SU-DHL-6 (cell line): Measurements from ENCODE around the gene ADGRG1.

ENCODE experiments used
- H2AFZ ChIP-seq: fragments of 200-600 bp; sonication (generic); 2 replicates; pipeline ENCODE4 v1.6.1; 2014; ENCODE audit warnings: low read depth, mild to moderate bottlenecking, moderate library complexity, mixed read lengths, antibody characterized with exemption, low read length; ENCODE audit not compliant: severe bottlenecking
- H3F3A ChIP-seq: fragments of 200-600 bp; shearing (Covaris generic); 2 replicates; pipeline ENCODE4 v1.6.0; 2016; ENCODE audit warnings: antibody characterized with exemption, mild to moderate bottlenecking; ENCODE audit not compliant: insufficient read depth
- H3K27ac ChIP-seq: fragments of 200-600 bp; sonication (generic); 2 replicates; pipeline ENCODE4 v1.5.1; 2016; ENCODE audit warnings: low read depth, mild to moderate bottlenecking, low read length, moderate library complexity, mixed read lengths
- H3K27me3 ChIP-seq: fragments of 200-600 bp; sonication (generic), shearing (Covaris generic); 2 replicates; pipeline ENCODE4 v1.6.0; 2014; ENCODE audit warnings: mild to moderate bottlenecking, low read length
- H3K36me3 ChIP-seq: fragments of 200-600 bp; sonication (generic); 2 replicates; pipeline ENCODE4 v1.6.1; 2014; ENCODE audit warnings: mild to moderate bottlenecking, low read length, mixed read lengths
- H3K4me2 ChIP-seq: fragments of 300-600, 200-600 bp; shearing (Covaris generic), sonication (generic); 2 replicates; pipeline ENCODE4 v1.6.0; 2014; ENCODE audit warnings: low read length, low read depth, mild to moderate bottlenecking; ENCODE audit not compliant: poor library complexity, severe bottlenecking
- H3K4me3 ChIP-seq: fragments of 200-600 bp; sonication (generic); 2 replicates; pipeline ENCODE4 v1.5.1; 2014; ENCODE audit warnings: antibody characterized with exemption, low read length, mild to moderate bottlenecking, mixed read lengths; ENCODE audit not compliant: insufficient read depth, poor library complexity, severe bottlenecking
- H3K79me2 ChIP-seq: fragments of 200-600 bp; sonication (generic); 2 replicates; pipeline ENCODE4 v1.6.1; 2014; ENCODE audit warnings: mild to moderate bottlenecking, low read length, moderate library complexity; ENCODE audit not compliant: insufficient read depth
- H3K9ac ChIP-seq: fragments of 200-600 bp; sonication (generic); 2 replicates; pipeline ENCODE4 v1.7.0; 2014; ENCODE audit warnings: mild to moderate bottlenecking, low read length
- H3K9me2 ChIP-seq: fragments of 200-600 bp; sonication (generic); replicated peaks from 2 replicates; pipeline ENCODE4 v1.6.1; 2014; ENCODE audit warnings: low read length; ENCODE audit not compliant: insufficient read depth
- H3K9me3 ChIP-seq: fragments of 200-600 bp; sonication (generic); 2 replicates; pipeline ENCODE4 v1.6.1; 2014; ENCODE audit warnings: low read length, mixed read lengths; ENCODE audit not compliant: insufficient read depth
- H4K20me1 ChIP-seq: fragments of 200-600 bp; sonication (generic); 2 replicates; pipeline ENCODE4 v1.6.1; 2014; ENCODE audit warnings: low read depth, mild to moderate bottlenecking, antibody characterized with exemption, low read length, moderate library complexity, mixed read lengths
- CTCF ChIP-seq: fragments of 200-600 bp; sonication (generic); IDR thresholded peaks from one replicate; pipeline ENCODE4 v1.5.1; 2017; ENCODE audit warnings: antibody characterized with exemption, mild to moderate bottlenecking, low read length, moderate library complexity; ENCODE audit not compliant: insufficient read depth, poor library complexity, severe bottlenecking
- EZH2phosphoT487 ChIP-seq: fragments of 200-600 bp; sonication (generic), shearing (Covaris generic); conservative IDR thresholded peaks from 2 replicates; pipeline ENCODE4 v1.6.1; 2018; ENCODE audit warnings: mild to moderate bottlenecking, antibody characterized with exemption, low read length, moderate library complexity, mixed read lengths

Gene ADGRG1

DNA sequence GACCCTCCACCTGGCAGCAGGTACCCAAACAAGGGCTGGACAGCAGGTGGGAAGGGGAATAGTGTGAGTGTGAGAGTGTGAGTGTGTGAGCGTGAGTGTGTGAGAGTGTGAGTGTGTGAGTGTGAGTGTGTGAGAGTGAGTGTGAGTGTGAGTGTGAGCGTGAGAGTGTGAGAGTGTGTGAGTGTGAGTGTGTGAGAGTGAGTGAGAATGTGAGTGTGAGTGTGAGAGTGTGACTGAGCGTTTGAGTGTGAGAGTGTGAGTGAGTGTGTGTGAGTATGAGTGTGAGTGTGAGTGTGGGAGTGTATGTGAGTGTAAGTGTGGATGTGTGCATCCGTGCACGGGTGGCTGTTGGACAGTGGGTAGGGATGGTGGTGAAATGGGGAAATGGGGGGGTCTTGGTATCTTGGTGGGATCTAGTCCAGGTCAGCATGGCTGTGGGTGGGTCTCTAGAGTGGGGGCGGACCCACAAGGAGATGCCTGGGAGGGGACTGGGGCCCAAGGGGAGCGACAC, 408 bp downstream of the ADGRG1 start:
- H3F3A ChIP-seq = no peaks in the 10 kb centered on the region
- no peak overlapping the region for H3K4me3 ChIP-seq
- H3K9me3 ChIP-seq = no peaks in the 10 kb centered on the region
- no peak overlapping the region for H2AFZ ChIP-seq
- no peak overlapping the region for H3K27ac ChIP-seq
- H4K20me1 ChIP-seq = no peaks in the 10 kb centered on the region
- no peaks in the 10 kb centered on the region for H3K9me2 ChIP-seq
- H3K27me3 ChIP-seq = no peaks in the 10 kb centered on the region
- H3K9ac ChIP-seq = no peak overlapping the region
- TF ChIP-seq CTCF (no peak), EZH2phosphoT487 (no peak)
- no peaks in the 10 kb centered on the region for H3K36me3 ChIP-seq
- H3K79me2 ChIP-seq = no peaks in the 10 kb centered on the region
- H3K4me2 ChIP-seq = no peak overlapping the region

DNA sequence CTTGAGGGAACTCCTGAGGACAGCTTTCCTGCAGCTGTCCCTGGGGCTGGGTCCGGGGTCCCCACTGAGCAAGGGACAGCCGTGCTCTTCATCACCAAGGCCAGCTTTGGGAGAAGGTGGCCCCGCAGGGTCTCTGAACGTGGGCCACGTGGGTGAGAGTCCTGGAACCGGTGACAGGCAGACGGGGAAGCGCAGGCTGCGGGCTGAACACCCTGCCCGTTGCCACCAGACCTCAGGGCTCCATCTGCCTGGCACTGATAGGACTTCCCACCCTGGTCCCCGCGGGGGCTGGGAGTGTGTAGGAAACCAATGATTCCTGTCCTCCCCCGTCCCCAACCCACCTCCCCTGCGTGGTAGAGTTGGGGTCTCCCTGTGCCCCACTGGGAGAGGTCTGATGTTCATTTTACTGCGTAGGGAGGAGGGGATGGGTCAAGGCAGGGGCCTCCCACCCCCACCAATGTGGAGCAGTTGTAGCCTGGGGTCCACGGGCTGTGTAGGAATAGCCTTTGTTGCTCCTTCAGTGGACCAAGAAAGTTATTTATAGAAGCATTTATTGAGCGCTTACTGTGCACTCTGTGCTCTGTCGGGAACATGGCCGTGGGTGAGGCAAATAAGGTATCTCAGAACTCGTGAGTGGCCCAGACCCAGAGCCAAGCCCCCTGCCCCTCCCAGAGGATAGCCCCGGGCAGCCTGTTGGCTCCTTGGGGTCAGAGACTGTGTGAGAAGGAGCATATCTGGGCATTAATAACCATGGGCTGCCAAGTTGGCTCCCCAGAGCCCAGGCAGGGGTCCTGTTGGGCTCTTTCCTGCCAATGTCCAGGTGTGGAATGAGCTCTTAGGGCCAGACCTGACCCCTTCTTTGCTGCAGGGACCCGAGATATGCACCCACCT, 1.3 kb downstream of the ADGRG1 start:
- no peaks in the 10 kb centered on the region for H3K27me3 ChIP-seq
- H3K27ac ChIP-seq = no peak overlapping the region
- H4K20me1 ChIP-seq = no peaks in the 10 kb centered on the region
- H3K9ac ChIP-seq = no peak overlapping the region
- no peaks in the 10 kb centered on the region for H3K79me2 ChIP-seq
- H3K9me2 ChIP-seq = no peaks in the 10 kb centered on the region
- no peak overlapping the region for H3K4me3 ChIP-seq
- H3K9me3 ChIP-seq = no peaks in the 10 kb centered on the region
- no peak overlapping the region for H3K4me2 ChIP-seq
- H3F3A ChIP-seq = no peaks in the 10 kb centered on the region
- H3K36me3 ChIP-seq = no peaks in the 10 kb centered on the region
- no peak for TF ChIP-seq CTCF
- TF ChIP-seq EZH2phosphoT487 = no peak
- H2AFZ ChIP-seq = no peak overlapping the region

GRCh38 chr16:57630407-57630797, 2.0 kb downstream of the ADGRG1 start:
- Histone ChIP-seq H4K20me1 (no peaks in the 10 kb centered on the region), H3K9ac (no peak overlapping the region)
- TF ChIP-seq EZH2phosphoT487 = no peak

More at GRCh38 chr16:57630407-57630797, 2.0 kb downstream of the ADGRG1 start:
- Histone ChIP-seq H3K27ac (no peak overlapping the region), H3K9me3 (no peaks in the 10 kb centered on the region), H3K4me2 (no peak overlapping the region), H3K27me3 (no peaks in the 10 kb centered on the region), H3F3A (no peaks in the 10 kb centered on the region), H3K4me3 (no peak overlapping the region), H2AFZ (no peak overlapping the region), H3K36me3 (no peaks in the 10 kb centered on the region), H3K79me2 (no peaks in the 10 kb centered on the region), H3K9me2 (no peaks in the 10 kb centered on the region)
